H1 (cell line): ENCODE measurements around the gene CFAP74. TPM values are rescaled to one million over a fixed set of nuclear protein-coding genes. Genes with fewer than 3 reads are reported as not detected.
A peak's percentile ranks its signal among the peaks of the same experiment; 100 is the strongest.

Experiments used
- CTCF ChIA-PET: fragments of 300-600 bp; sonication (Branson Sonifier 250); formaldehyde crosslinking; loops from one replicate; lab custom pipeline; 2021; ENCODE audit not compliant: partially characterized antibody; lab: Charles Lee
- POLR2A ChIA-PET: fragments of 300-600 bp; sonication (Branson Sonifier 250); formaldehyde crosslinking; loops from one replicate; lab custom pipeline; 2021; ENCODE audit warnings: inconsistent platforms; ENCODE audit not compliant: partially characterized antibody; lab: Charles Lee
- DNase-seq, 2 experiments: peaks; one replicate each; pipeline versions ENCODE4 v3.0.0 to v3.0.0-alpha.2; 2010 to 2022; ENCODE audit warnings: low spot score in 2 of 2, low read depth in 1 of 2, mixed read lengths in 1 of 2
- FAIRE-seq: peaks from 2 replicates; lab custom pipeline; 2011; peaks lifted over from hg19 to GRCh38; lab: Jason Lieb, UNC
- H2AFZ ChIP-seq: 2 replicates; pipeline ENCODE4 v1.8.1; 2012; ENCODE audit warnings: low read length, inconsistent platforms
- H2AK5ac ChIP-seq: 2 replicates; pipeline ENCODE4 v1.6.1; 2013; ENCODE audit warnings: low read depth, low read length
- H2BK120ac ChIP-seq: replicated peaks from 2 replicates; pipeline ENCODE3; 2013; ENCODE audit warnings: low read depth, low read length, inconsistent platforms
- H2BK12ac ChIP-seq: 2 replicates; pipeline ENCODE4 v1.6.1; 2013; ENCODE audit warnings: low read depth, low read length
- H2BK15ac ChIP-seq: 2 replicates; pipeline ENCODE4 v1.6.1; 2013; ENCODE audit warnings: low read length
- H2BK20ac ChIP-seq: 2 replicates; pipeline ENCODE4 v1.6.1; 2013; ENCODE audit warnings: low read length
- H2BK5ac ChIP-seq: 2 replicates; pipeline ENCODE4 v1.6.1; 2013; ENCODE audit warnings: low read depth, low read length
- H3K14ac ChIP-seq: 2 replicates; pipeline ENCODE4 v1.6.1; 2013; ENCODE audit warnings: inconsistent platforms; ENCODE audit not compliant: insufficient read length
- H3K18ac ChIP-seq: 2 replicates; pipeline ENCODE4 v1.6.1; 2013; ENCODE audit warnings: low read length; ENCODE audit errors: extremely low read depth
- H3K23ac ChIP-seq: 2 replicates; pipeline ENCODE4 v1.6.1; 2013; ENCODE audit warnings: inconsistent platforms; ENCODE audit not compliant: insufficient read length
- H3K23me2 ChIP-seq: 2 replicates; pipeline ENCODE4 v1.6.1; 2013; ENCODE audit warnings: low read depth, low read length
- H3K27ac ChIP-seq: 2 replicates; pipeline ENCODE4 v1.6.1; 2011; ENCODE audit warnings: low read depth, low read length, inconsistent platforms
- H3K27me3 ChIP-seq, 4 experiments: replicated peaks in 1 of 4; 1 replicate in 1 of 4; 2 replicates in 3 of 4; pipeline versions ENCODE4 v1.6.1 to v1.8.1; 2011 to 2013; ENCODE audit warnings: low read length in 3 of 4, mild to moderate bottlenecking in 3 of 4, inconsistent platforms in 2 of 4, mixed read lengths in 2 of 4, moderate library complexity in 1 of 4; ENCODE audit not compliant: control insufficient read depth in 3 of 4, insufficient read depth in 3 of 4; ENCODE audit errors: extremely low read depth in 1 of 4
- H3K36me3 ChIP-seq, 4 experiments: 2 replicates each; pipeline versions ENCODE4 v1.6.1 to v1.8.1; 2011 to 2013; ENCODE audit warnings: mild to moderate bottlenecking in 4 of 4, low read length in 3 of 4, moderate library complexity in 2 of 4, control low read depth in 1 of 4, inconsistent platforms in 1 of 4; ENCODE audit not compliant: insufficient read depth in 4 of 4, control insufficient read depth in 2 of 4
- H3K4ac ChIP-seq: replicated peaks from 2 replicates; pipeline ENCODE3; 2013; ENCODE audit warnings: low read length, low read depth, mixed read lengths, inconsistent platforms; ENCODE audit not compliant: insufficient read length
- H3K4me1 ChIP-seq, 4 experiments: replicated peaks in 1 of 4; 1 replicate in 1 of 4; 2 replicates in 3 of 4; pipeline versions ENCODE4 v1.6.1 to v1.8.1; 2011 to 2013; ENCODE audit warnings: low read length in 3 of 4, inconsistent platforms in 2 of 4, mixed read lengths in 1 of 4; ENCODE audit not compliant: insufficient read depth in 4 of 4, control insufficient read depth in 3 of 4
- H3K4me2 ChIP-seq, 2 experiments: 2 replicates each; pipeline versions ENCODE4 v1.6.1 to v1.8.1; 2011 to 2013; ENCODE audit warnings: low read depth in 2 of 2, low read length in 2 of 2, control low read depth in 1 of 2, inconsistent platforms in 1 of 2, mild to moderate bottlenecking in 1 of 2; ENCODE audit not compliant: insufficient read depth in 1 of 2
- H3K4me3 ChIP-seq, 4 experiments: fragments of 200-600, 300-600 bp in 1 of 4; sonication (generic), shearing (Covaris generic), sonication (Bioruptor Twin) in 1 of 4; 2 replicates each; pipeline versions ENCODE4 v1.5.1 to v1.8.1; 2011 to 2016; ENCODE audit warnings: low read length in 4 of 4, low read depth in 3 of 4, control low read depth in 2 of 4, inconsistent platforms in 2 of 4, mild to moderate bottlenecking in 2 of 4, mixed read lengths in 1 of 4, moderate library complexity in 1 of 4; ENCODE audit not compliant: insufficient read depth in 2 of 4; ENCODE audit errors: extremely low read depth in 1 of 4
- H3K56ac ChIP-seq: replicated peaks from 2 replicates; pipeline ENCODE3; 2013; ENCODE audit warnings: low read depth, mild to moderate bottlenecking, mixed read lengths, low read length, inconsistent platforms; ENCODE audit not compliant: insufficient read length
- H3K79me1 ChIP-seq: 2 replicates; pipeline ENCODE4 v1.6.1; 2013; ENCODE audit warnings: low read depth, low read length, control low read depth
- H3K79me2 ChIP-seq, 2 experiments: 2 replicates each; pipeline versions ENCODE4 v1.6.1 to v1.8.1; 2012 to 2013; ENCODE audit warnings: low read length in 2 of 2, mild to moderate bottlenecking in 2 of 2, inconsistent platforms in 1 of 2; ENCODE audit not compliant: insufficient read depth in 2 of 2, control insufficient read depth in 1 of 2
- H3K9ac ChIP-seq, 4 experiments: replicated peaks in 1 of 4; 1 replicate in 1 of 4; 2 replicates in 3 of 4; pipeline versions ENCODE4 v1.6.1 to v1.8.1; 2011 to 2013; ENCODE audit warnings: low read depth in 3 of 4, low read length in 3 of 4, control low read depth in 2 of 4, mild to moderate bottlenecking in 2 of 4, moderate library complexity in 2 of 4, inconsistent platforms in 1 of 4; ENCODE audit errors: extremely low read depth in 1 of 4
- H3K9me3 ChIP-seq, 2 experiments: 2 replicates each; pipeline versions ENCODE4 v1.6.1 to v1.8.1; 2012 to 2013; ENCODE audit warnings: mild to moderate bottlenecking in 2 of 2, moderate library complexity in 2 of 2, control low read depth in 1 of 2, inconsistent platforms in 1 of 2, low read depth in 1 of 2, low read length in 1 of 2, mixed read lengths in 1 of 2; ENCODE audit not compliant: insufficient read depth in 2 of 2
- H4K20me1 ChIP-seq, 2 experiments: replicated peaks in 1 of 2; 2 replicates each; pipeline versions ENCODE3 to v1.8.1; 2011 to 2013; ENCODE audit warnings: inconsistent platforms in 2 of 2, low read length in 2 of 2, mild to moderate bottlenecking in 1 of 2; ENCODE audit not compliant: insufficient read depth in 2 of 2, control insufficient read depth in 1 of 2
- H4K5ac ChIP-seq: 2 replicates; pipeline ENCODE4 v1.6.1; 2013; ENCODE audit warnings: low read length, low read depth, mixed read lengths, inconsistent platforms; ENCODE audit not compliant: insufficient read length
- H4K8ac ChIP-seq: 2 replicates; pipeline ENCODE4 v1.8.0; 2013; ENCODE audit warnings: mild to moderate bottlenecking, moderate library complexity, low read length, inconsistent platforms; ENCODE audit not compliant: insufficient read depth; ENCODE audit errors: extremely low read depth
- H4K91ac ChIP-seq: replicated peaks from 2 replicates; pipeline ENCODE3; 2013; ENCODE audit warnings: low read length, mixed read lengths, inconsistent platforms; ENCODE audit not compliant: insufficient read length
- BACH1 ChIP-seq: IDR thresholded peaks from 2 replicates; pipeline ENCODE4 v1.6.1; 2012; ENCODE audit warnings: low read length, improper control_type of control experiment
- CREB1 ChIP-seq: IDR thresholded peaks from 2 replicates; pipeline ENCODE4 v1.6.1; 2012; ENCODE audit warnings: inconsistent platforms
- CTCF ChIP-seq, 3 experiments: IDR thresholded peaks; 1 replicate in 2 of 3; 2 replicates in 1 of 3; pipeline versions ENCODE4 v1.5.1 to v1.6.1; 2011; ENCODE audit warnings: low read length in 3 of 3, mild to moderate bottlenecking in 3 of 3, inconsistent platforms in 2 of 3, low read depth in 1 of 3, moderate library complexity in 1 of 3; ENCODE audit not compliant: insufficient read depth in 1 of 3; ENCODE audit errors: control extremely low read depth in 1 of 3
- KDM4A ChIP-seq: IDR thresholded peaks from one replicate; pipeline ENCODE4 v1.7.1; 2012; ENCODE audit warnings: low read depth, mild to moderate bottlenecking, moderate library complexity, low read length, inconsistent platforms; ENCODE audit not compliant: severe bottlenecking
- MAX ChIP-seq: IDR thresholded peaks from 2 replicates; pipeline ENCODE4 v1.6.1; 2012; ENCODE audit warnings: inconsistent platforms
- PHF8 ChIP-seq: fragments of 200-600 bp; sonication (generic); conservative IDR thresholded peaks from 2 replicates; pipeline ENCODE4 v1.7.1; 2012; ENCODE audit warnings: low read depth, mild to moderate bottlenecking, inconsistent platforms, low read length, moderate library complexity
- POLR2AphosphoS5 ChIP-seq: IDR thresholded peaks from 2 replicates; pipeline ENCODE4 v1.6.1; 2011; ENCODE audit warnings: low read depth, low read length
- RBBP5 ChIP-seq: IDR thresholded peaks from 2 replicates; pipeline ENCODE4 v1.7.1; 2012; ENCODE audit warnings: low read depth, mild to moderate bottlenecking, inconsistent platforms, low read length, moderate library complexity, borderline replicate concordance
- SP1 ChIP-seq: IDR thresholded peaks from 2 replicates; pipeline ENCODE4 v1.6.1; 2011; ENCODE audit warnings: low read depth, low read length
- TBP ChIP-seq: IDR thresholded peaks from 2 replicates; pipeline ENCODE4 v1.6.1; 2011; ENCODE audit warnings: low read depth, low read length, improper control_type of control experiment
- WGBS, 2 experiments: shearing (Covaris generic) in 1 of 2; methylation state at CpG; one replicate each; pipeline versions ENCODE4 v1.1.6 to v1.1.7; 2013 to 2015; ENCODE audit warnings: low lambda C conversion rate in 2 of 2, mixed read lengths in 2 of 2, inconsistent platforms in 1 of 2, low coverage in 1 of 2, missing lambda C conversion rate in 1 of 2; ENCODE audit not compliant: insufficient replicate concordance in 2 of 2, insufficient coverage in 1 of 2, insufficient read length in 1 of 2; ENCODE audit errors: extremely low coverage in 1 of 2, missing lambda C conversion rate in 1 of 2; 5-methylcytosine and 5-hydroxymethylcytosine counted together
- polyA plus RNA-seq, 7 experiments: library from polyadenylated mRNA; depleted of rRNA in 3 of 7; stranded (reverse) in 5 of 7; unstranded in 2 of 7; fragments of >200 nt in 5 of 7; fragments of 200-250 nt in 2 of 7; gene quantifications; 1 replicate in 5 of 7; 2 replicates in 1 of 7; 4 replicates in 1 of 7; pipeline versions ENCODE4 v1.2.1 to v1.2.3, GENCODE V29; 2011 to 2013; ENCODE audit warnings: missing spikeins in 2 of 7, mixed read lengths in 2 of 7
- total RNA-seq: library from RNA; stranded (reverse); fragmentation: NEBNext Ultra II Directional; extraction: Animal tissue kit (Norgen Biotek cat#: 25700); gene quantifications from 2 replicates; pipeline ENCODE4 v1.2.1, GENCODE V29; 2021

Gene CFAP74
- total and polyA plus RNA-seq, 2 of the 8 experiments (the other 6 are each of a cell fraction or from before 2014, with no cell fraction given): 0.09 to 0.20 TPM

GRCh38 chr1:1988061-1988945 lies 15.3 kb downstream of the CFAP74 start:
- no peak overlapping the region for H2AK5ac ChIP-seq
- H2AFZ ChIP-seq: no peak overlapping the region
- no peak overlapping the region for H3K18ac ChIP-seq
- H3K27ac ChIP-seq: no peak overlapping the region
- no peak overlapping the region for H2BK15ac ChIP-seq
- H3K56ac ChIP-seq: no peak overlapping the region
- no peaks in the 10 kb centered on the region for H3K79me2 ChIP-seq
- no peak overlapping the region for H4K91ac ChIP-seq
- no peaks in the 10 kb centered on the region for H3K36me3 ChIP-seq
- CTCF ChIA-PET: interaction anchor here (0.8 to 3.1 kb wide), 7 partner anchors 9 to 65 kb away, joined by 3 to 14 read pairs (median 5); no protein-coding TSS in a partner anchor
- H2BK20ac ChIP-seq: no peak overlapping the region
- H3K79me1 ChIP-seq: no peaks in the 10 kb centered on the region
- H3K4me2 ChIP-seq: no peak overlapping the region
- H3K4ac ChIP-seq: no peak overlapping the region
- no peaks in the 10 kb centered on the region for H3K27me3 ChIP-seq
- 90% methylated on average over 24 of the region's 29 CpGs; no CpG with 5 or more reads in 1 of the 2 experiments for WGBS, 2 experiments
- FAIRE-seq (no peak), DNase-seq (no peak)
- no peak overlapping the region for H3K9ac ChIP-seq
- H4K8ac ChIP-seq: peak overlapping the region; percentile 25; the same call in 1 of the 2 replicates
- H3K14ac ChIP-seq: no peak overlapping the region
- H2BK120ac ChIP-seq: no peak overlapping the region
- H3K4me3 ChIP-seq: no peak overlapping the region
- H3K4me1 ChIP-seq: peaks cover 0 to 3% (median 0%) of the 10 kb centered on the region in 4 experiments; a peak in 2 of 7 replicates
- H4K20me1 ChIP-seq: no peaks in the 10 kb centered on the region
- H3K9me3 ChIP-seq: no peaks in the 10 kb centered on the region
- H4K5ac ChIP-seq: no peak overlapping the region
- no peak overlapping the region for H2BK5ac ChIP-seq
- POLR2A ChIA-PET: no interaction called here
- H3K23me2 ChIP-seq: no peaks in the 10 kb centered on the region
- no peak overlapping the region for H2BK12ac ChIP-seq
- H3K23ac ChIP-seq: no peak overlapping the region
- TF ChIP-seq TBP (no peak), CTCF (IDR thresholded peaks at IDR 0.05; ENCODE audit: control extremely low read depth in 1 of 3, insufficient read depth in 1 of 3, low read depth in 1 of 3, low read length in 3 of 3) (no peak), RBBP5 (no peak), KDM4A (no peak), BACH1 (no peak), PHF8 (no peak), CREB1 (no peak), MAX (no peak), POLR2AphosphoS5 (no peak), SP1 (no peak)
